Suprapubic skin (tissue), 4 donors: Measurements from ENCODE around the gene AQP12A. TPM values are rescaled to one million over a fixed set of nuclear protein-coding genes. Genes with fewer than 3 reads are reported as not detected.

Source experiments
- DNase-seq, 2 donors: peaks; one replicate each; pipeline ENCODE4 v3.0.0-alpha.2; 2019; ENCODE audit warnings: low spot score in 2 of 2
- H3K27ac ChIP-seq: fragments of 200-600 bp; sonication (generic); one replicate; pipeline ENCODE4 v1.5.1; 2019
- H3K27me3 ChIP-seq: fragments of 200-600 bp; sonication (generic); one replicate; pipeline ENCODE4 v1.5.1; 2019
- H3K36me3 ChIP-seq: fragments of 200-600 bp; sonication (generic); one replicate; pipeline ENCODE4 v1.5.1; 2019
- H3K4me1 ChIP-seq: fragments of 200-600 bp; sonication (generic); one replicate; pipeline ENCODE4 v1.5.1; 2019
- H3K4me3 ChIP-seq: fragments of 200-600 bp; sonication (generic); one replicate; pipeline ENCODE4 v1.5.1; 2019; ENCODE audit warnings: mild to moderate bottlenecking
- H3K9me3 ChIP-seq: fragments of 200-600 bp; sonication (generic); one replicate; pipeline ENCODE4 v1.5.1; 2019
- CTCF ChIP-seq, 2 donors: fragments of 200-600 bp in 1 of 2; fragments of 450-650 bp in 1 of 2; sonication (generic) in 1 of 2; IDR thresholded peaks; one replicate each; pipeline ENCODE4 v1.5.1; 2016 to 2019; ENCODE audit warnings: antibody characterized with exemption in 2 of 2, mild to moderate bottlenecking in 1 of 2, moderate library complexity in 1 of 2
- EP300 ChIP-seq: sonication (generic); formaldehyde crosslinking; IDR thresholded peaks from one replicate; pipeline ENCODE4 v1.6.1; 2017; ENCODE audit warnings: antibody characterized with exemption
- POLR2A ChIP-seq, 2 donors: fragments of 450-650 bp; IDR thresholded peaks; one replicate each; pipeline ENCODE4 v1.6.1; 2017; ENCODE audit warnings: antibody characterized with exemption in 2 of 2, mild to moderate bottlenecking in 2 of 2, moderate library complexity in 2 of 2
- POLR2AphosphoS5 ChIP-seq, 3 donors: sonication (generic); formaldehyde crosslinking; IDR thresholded peaks; one replicate each; pipeline ENCODE4 v1.6.1; 2017; ENCODE audit warnings: antibody characterized with exemption in 3 of 3
- WGBS: methylation state at CpG from one replicate; pipeline ENCODE4 v1.1.5; 2018; 5-methylcytosine and 5-hydroxymethylcytosine counted together
- total RNA-seq, 4 donors: library from RNA; depleted of rRNA; stranded (reverse); fragments of >200 nt; gene quantifications; one replicate each; pipeline ENCODE4 v1.1.0, GENCODE V29; 2016

The AQP12A gene
- total RNA-seq, 4 donors from 2014 or later, result not detected

DNA sequence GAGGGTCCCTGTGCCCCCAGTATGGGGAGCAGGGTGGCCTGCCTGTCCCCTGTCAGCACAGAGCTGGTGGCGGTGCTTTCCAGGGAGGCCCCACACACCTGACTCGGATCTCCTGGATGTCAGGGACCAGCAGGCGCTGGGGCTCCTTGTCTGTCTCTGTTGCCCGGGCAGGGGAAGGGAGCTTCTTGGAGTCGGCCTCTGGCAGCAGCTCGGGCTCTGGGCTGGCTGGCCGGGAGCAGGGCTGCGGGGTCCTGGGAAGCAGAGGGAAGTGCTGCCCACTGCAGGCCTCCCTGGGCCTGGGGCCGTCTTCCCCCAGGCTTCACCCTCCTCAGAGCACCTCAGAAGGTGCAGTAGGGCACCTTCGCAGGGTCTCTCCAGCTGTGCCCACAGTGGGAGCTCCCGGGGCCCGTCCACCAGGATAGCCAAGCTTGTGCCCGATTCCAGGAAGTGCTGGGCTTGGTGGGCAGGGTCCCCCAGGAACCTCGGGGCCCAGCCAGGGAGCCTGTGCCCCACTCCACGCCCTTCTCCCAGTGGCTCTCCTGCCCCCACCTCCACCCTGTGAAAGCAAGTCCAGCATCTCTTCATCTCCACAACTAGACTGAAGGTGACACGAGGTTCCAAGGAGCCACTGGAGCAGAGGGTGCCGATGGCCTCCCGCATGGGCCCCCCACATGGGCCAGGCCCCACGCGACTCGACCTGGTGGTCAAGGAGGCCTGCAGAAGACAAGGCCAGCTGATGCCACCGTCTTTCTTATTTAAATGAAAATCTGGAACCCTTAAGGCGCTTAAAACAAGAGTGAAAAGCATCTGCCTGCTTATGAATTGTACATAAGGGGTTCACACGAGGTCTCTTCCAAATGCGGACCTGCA, 28.2 kb downstream of the AQP12A start:
- no peaks in the 10 kb centered on the region for H3K36me3 ChIP-seq
- H3K9me3 ChIP-seq, result no peaks in the 10 kb centered on the region
- WGBS, result 82% methylated on average over 19 of the region's 25 CpGs
- H3K27ac ChIP-seq, result no peak overlapping the region
- peaks cover 22% of the 10 kb centered on the region for H3K27me3 ChIP-seq
- DNase-seq, result no peak
- H3K4me1 ChIP-seq, result no peaks in the 10 kb centered on the region
- no peak overlapping the region for H3K4me3 ChIP-seq
- no peak for TF ChIP-seq CTCF (IDR thresholded peaks at IDR 0.05)
- no peak for TF ChIP-seq POLR2A (IDR thresholded peaks at IDR 0.05)
- no peak for TF ChIP-seq EP300
- no peak for TF ChIP-seq POLR2AphosphoS5 (IDR thresholded peaks at IDR 0.05)

DNA sequence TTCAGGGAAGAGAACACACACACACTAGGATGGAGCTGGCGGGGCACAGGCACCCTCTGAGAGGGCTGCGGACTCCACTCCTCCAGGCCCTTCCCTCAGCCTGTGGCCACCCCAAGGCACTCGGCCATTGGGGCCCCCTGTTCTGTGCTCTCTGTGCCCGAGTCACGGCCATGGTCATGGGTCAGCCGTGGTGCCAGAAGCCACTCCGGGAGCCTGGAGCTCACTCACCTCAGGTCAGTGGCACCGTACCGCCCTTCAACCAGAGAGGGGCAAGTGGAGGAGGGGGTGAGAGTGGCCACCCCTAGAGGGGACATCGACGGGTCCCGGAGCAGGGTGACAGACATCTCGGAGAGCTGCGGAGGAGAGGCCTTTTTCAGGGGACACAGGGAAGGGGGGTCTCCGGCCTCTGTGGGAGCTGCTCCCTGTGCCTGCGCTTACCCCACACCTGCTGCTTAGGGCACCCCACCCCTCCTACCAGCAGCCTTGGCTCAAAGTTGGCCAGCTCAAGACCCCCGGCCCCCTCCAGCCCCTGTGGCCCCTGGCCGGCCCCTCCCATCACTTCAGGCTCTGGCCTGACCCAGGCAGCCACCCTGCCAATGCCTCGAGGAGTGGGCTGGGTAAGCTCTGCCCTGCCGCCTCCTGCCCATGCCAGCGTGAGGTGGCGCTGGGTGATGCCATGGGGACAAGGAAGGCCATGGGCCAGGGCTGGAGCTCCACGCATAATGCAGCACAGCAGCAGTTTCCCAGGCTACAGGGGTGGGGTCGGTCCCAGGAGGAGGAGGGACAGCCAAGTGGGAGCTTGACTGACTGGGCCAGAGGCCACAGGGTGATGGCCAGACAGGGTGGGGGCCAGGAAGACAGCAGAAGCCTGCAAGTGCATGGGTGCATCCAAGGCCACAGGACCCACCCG, 29.3 kb downstream of the AQP12A start:
- H3K27me3 ChIP-seq, result peaks cover 19% of the 10 kb centered on the region
- no peak overlapping the region for H3K27ac ChIP-seq
- H3K36me3 ChIP-seq, result no peaks in the 10 kb centered on the region
- no peaks in the 10 kb centered on the region for H3K9me3 ChIP-seq
- no peak for TF ChIP-seq CTCF (IDR thresholded peaks at IDR 0.05)
- TF ChIP-seq POLR2AphosphoS5 (IDR thresholded peaks at IDR 0.05), result no peak
- no peak for TF ChIP-seq EP300
- TF ChIP-seq POLR2A (IDR thresholded peaks at IDR 0.05), result no peak
- WGBS, result 77% methylated on average over 3 of the region's 25 CpGs
- no peak overlapping the region for H3K4me3 ChIP-seq
- no peak for DNase-seq
- no peaks in the 10 kb centered on the region for H3K4me1 ChIP-seq

GRCh38 chr2:240721596-240722180, 30.0 kb downstream of the AQP12A start:
- 90% methylated on average over 5 of the region's 20 CpGs for WGBS
- TF ChIP-seq EP300, result no peak
- Histone ChIP-seq H3K9me3 (no peaks in the 10 kb centered on the region), H3K4me1 (no peaks in the 10 kb centered on the region), H3K36me3 (no peaks in the 10 kb centered on the region), H3K27ac (no peak overlapping the region), H3K4me3 (no peak overlapping the region), H3K27me3 (peaks cover 24% of the 10 kb centered on the region)
- DNase-seq, result no peak

GRCh38 chr2:240722376-240722775, 30.7 kb downstream of the AQP12A start:
- no peaks in the 10 kb centered on the region for H3K9me3 ChIP-seq
- TF ChIP-seq CTCF (IDR thresholded peaks at IDR 0.05) (no peak), EP300 (no peak), POLR2AphosphoS5 (IDR thresholded peaks at IDR 0.05) (no peak), POLR2A (IDR thresholded peaks at IDR 0.05) (no peak)
- no peaks in the 10 kb centered on the region for H3K36me3 ChIP-seq
- H3K4me3 ChIP-seq, result no peak overlapping the region
- H3K27me3 ChIP-seq, result peaks cover 19% of the 10 kb centered on the region
- 70% methylated on average over 2 of the region's 16 CpGs for WGBS
- no peak overlapping the region for H3K27ac ChIP-seq
- no peak for DNase-seq
- H3K4me1 ChIP-seq, result no peaks in the 10 kb centered on the region

- no peaks in the 10 kb centered on the region for H3K9me3 ChIP-seq
- WGBS, result 85% methylated on average over 9 of the region's 32 CpGs
- no peak for TF ChIP-seq EP300
- TF ChIP-seq POLR2AphosphoS5 (IDR thresholded peaks at IDR 0.05), result no peak
- TF ChIP-seq POLR2A (IDR thresholded peaks at IDR 0.05), result no peak
- no peak for TF ChIP-seq CTCF (IDR thresholded peaks at IDR 0.05)
These were observed 31.4 kb downstream of the AQP12A start for GRCh38 chr2:240722796-240723735.

More at GRCh38 chr2:240722796-240723735, 31.4 kb downstream of the AQP12A start:
- Histone ChIP-seq H3K27me3 (peaks cover 12% of the 10 kb centered on the region), H3K4me3 (no peak overlapping the region), H3K4me1 (no peaks in the 10 kb centered on the region), H3K36me3 (no peaks in the 10 kb centered on the region), H3K27ac (no peak overlapping the region)
- DNase-seq, result no peak
